Stimulated activated CD4-positive, alpha-beta T cell treated with anti-CD3 and anti-CD28 coated beads, Interleukin-15, amount 100 ng/mL, for 24 hours (primary cell): Measurements from ENCODE around the gene SLC5A4.
A peak's percentile ranks its signal among the peaks of the same experiment; 100 is the strongest.

ENCODE experiments used
- DNase-seq: peaks from one replicate; pipeline ENCODE4 v3.0.0-alpha.2; 2020

The SLC5A4 gene

GRCh38 chr22:32226326-32227104, 28.6 kb downstream of the SLC5A4 start:
- no peak for DNase-seq

DNA sequence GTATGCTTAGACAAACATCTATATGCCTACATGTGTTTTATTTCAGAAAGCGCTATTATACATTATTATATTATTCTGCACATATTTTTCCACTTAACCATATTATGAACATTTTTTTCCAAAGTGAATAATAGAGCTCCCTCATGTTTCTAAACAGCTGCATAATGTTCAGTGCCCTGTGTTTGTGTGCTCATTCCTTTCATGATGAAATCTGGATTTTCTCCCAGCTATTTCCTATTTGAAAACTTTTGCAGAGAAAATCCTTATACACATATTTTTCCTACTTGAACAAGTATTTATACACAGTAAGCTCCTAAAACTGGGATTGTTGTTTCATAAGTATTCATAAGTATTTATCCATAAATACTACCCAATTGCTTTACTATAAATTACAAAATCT, 32.2 kb downstream of the SLC5A4 start:
- no peak for DNase-seq

DNA sequence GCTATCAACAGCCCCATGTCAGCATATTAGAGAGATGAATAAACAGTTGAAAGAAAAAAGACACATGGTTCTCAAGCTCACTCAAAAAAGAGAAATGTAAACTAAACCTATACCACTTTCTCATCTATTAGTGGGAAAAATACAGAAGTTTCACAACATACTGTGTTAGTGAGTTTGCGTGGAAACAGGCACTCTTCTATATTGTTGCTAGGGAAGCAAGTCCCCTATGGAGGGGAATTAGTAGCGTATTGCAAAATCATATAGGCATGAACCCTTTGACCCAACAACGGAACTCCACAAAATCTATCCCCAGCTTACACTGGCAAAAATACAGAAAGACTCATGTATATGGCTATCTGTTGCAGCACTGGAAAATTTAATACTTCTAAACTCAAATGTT, 36.1 kb downstream of the SLC5A4 start:
- no peak for DNase-seq

GRCh38 chr22:32218470-32218869, 36.7 kb downstream of the SLC5A4 start:
- no peak for DNase-seq

- DNase-seq: no peak
Measured at GRCh38 chr22:32217465-32217864, 37.7 kb downstream of the SLC5A4 start.

GRCh38 chr22:32216911-32217310, 38.2 kb downstream of the SLC5A4 start:
- no peak for DNase-seq

- no peak for DNase-seq
Measured at GRCh38 chr22:32211011-32211410, 44.1 kb downstream of the SLC5A4 start.

GRCh38 chr22:32208681-32209080, 46.5 kb downstream of the SLC5A4 start:
- DNase-seq: no peak

GRCh38 chr22:32207971-32208480, 47.1 kb downstream of the SLC5A4 start:
- no peak for DNase-seq

GRCh38 chr22:32206774-32207758, 48.1 kb downstream of the SLC5A4 start:
- peak; percentile 56 for DNase-seq

- DNase-seq: no peak
Measured at GRCh38 chr22:32205974-32206773, 49.0 kb downstream of the SLC5A4 start.

DNA sequence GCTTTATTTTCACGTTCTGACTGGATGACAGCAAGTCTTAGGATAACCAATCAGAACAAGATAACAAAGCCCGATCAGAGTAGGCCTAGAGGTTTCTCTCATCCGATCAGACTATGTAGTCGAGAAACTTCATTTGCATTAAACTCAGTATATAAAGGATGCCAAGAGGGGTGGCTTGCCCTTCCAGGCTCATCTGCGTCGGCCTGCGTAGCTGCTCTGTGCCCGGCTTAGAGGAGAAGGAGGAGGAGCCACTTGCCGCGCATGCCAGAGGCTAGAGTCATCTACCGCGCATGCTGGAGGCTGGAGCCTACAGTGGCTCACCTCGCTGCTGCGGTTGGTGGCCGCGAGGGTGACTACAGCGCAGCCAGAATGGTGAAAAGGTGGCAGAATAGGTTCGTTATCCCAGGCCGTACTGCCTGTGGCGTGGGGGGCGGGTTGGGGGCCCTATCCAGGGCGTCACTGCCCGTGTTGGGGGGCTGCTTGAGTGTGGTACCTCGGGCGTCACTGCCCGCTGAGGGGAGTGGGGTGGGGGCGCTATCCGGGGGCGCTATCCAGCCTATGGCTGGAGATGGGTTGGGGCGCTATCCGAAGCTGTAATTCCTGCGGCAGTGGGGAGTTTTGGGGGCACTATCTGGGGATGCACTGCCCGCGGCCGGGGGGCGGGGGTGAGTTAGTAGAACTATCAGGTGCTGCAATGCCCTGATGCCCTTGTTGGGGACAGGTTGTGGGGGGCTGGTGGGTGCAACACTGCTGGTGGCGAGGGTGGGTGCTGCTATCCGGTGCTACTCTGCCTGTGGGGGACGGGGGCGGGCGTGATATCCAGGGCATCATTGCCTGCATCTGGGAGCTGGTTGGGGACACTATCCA, 50.1 kb downstream of the SLC5A4 start, which contains the start of gene RFPL2:
Gene RFPL2, minus strand, starts transcription at position 218 of the 867 bp plus-strand sequence. CDS start 2,622 bp downstream, outside the sequence.
- DNase-seq: peak; percentile 66

DNA sequence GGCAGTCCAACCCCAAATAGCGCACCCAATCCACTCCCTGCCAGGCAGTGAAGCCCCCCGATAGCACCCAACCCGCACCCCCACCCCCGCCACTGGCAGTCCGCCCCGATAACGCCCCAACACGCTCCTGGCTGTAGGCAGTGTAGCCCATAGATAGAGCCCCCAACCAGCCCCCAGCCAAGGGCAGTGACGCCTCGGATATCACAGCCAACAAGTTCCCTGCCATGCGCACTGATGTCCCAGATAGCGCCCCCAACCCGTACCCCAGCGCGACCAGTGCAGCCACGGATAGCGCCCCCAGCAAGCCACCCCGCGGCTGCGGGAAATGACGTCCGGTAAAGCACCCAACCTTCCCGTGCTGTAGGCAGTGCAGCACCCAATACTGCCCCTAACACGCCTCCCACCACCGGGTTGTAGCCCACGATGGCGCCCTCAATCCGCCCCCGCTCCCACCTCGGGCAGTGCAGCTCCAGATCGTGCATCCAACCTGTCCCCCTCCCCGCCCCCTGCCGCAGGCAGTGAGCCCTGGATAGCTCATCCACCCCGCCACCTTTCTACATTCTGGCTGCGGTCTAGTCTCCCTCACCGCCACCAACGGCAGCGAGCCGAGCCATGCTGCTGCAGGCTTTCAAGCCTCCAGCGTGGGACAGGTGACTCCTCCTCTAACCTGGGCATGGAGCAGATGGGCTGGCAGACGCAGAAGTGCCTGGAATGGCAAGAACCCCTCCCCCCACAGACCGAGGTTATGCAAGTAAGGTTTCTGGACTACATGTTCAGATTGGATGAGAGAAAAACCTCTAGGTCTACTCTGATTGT, 50.9 kb downstream of the SLC5A4 start:
- DNase-seq: peak; percentile 40

DNA sequence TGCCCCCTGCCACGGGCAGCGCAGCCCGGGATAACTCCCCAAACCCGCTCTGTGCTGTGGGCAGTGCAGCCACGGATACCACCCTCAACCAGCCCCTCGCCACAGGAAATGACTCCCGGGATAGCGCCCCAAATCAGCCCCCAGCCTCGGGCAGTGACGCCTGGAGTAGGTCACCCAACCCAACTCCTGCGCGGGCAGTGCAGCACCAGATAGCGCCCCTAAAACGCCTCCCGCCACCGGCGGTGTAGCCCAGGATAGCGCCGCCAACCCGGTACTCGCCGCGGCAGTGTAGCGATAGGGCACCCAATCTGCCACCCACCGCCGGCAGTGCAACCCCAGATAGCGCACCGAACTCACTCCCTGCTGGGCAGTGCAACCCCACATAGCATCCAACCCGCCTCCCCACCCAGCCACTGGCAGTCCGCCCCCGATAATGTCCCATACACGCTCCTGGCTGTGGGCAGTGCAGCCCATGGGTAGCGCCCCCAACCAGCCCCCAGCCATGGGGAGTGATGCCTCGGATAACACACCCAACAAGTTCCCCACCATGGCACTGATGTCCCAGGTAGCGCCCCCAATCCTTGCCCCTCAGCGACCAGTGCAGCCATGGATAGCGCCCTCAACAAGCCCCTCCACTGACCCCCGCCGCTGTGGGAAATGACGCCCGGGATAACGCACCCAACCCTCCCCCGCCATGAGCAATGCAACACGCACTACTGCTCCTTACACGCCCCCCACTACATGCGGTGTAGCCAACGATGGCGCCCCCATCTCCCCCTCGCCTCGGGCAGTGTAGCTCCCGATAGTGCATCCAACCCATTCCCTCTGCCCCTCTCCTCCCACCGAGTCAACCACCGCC, 51.7 kb downstream of the SLC5A4 start:
- peak; percentile 35 for DNase-seq

- peak; percentile 54 for DNase-seq
Measured at GRCh38 chr22:32202539-32203180, 52.5 kb downstream of the SLC5A4 start.

DNA sequence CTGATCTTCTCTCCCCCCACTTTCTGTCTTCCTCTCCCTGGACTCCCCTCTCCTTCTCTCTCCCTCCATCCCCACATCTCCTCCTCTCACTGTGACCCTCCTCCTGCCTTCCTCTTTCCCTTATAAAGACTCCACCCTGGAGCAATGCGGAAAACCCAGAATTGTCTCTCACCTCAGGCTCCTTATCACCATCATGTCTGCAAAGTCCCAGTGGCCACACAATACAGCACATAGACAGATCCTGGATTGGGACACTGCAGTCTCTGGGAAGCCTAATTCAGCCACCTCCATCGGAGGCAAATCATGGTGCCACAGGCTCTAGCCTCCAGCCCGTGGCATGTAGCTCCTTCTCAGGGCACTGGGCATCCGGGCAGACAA, 53.0 kb downstream of the SLC5A4 start:
- no peak for DNase-seq

DNA sequence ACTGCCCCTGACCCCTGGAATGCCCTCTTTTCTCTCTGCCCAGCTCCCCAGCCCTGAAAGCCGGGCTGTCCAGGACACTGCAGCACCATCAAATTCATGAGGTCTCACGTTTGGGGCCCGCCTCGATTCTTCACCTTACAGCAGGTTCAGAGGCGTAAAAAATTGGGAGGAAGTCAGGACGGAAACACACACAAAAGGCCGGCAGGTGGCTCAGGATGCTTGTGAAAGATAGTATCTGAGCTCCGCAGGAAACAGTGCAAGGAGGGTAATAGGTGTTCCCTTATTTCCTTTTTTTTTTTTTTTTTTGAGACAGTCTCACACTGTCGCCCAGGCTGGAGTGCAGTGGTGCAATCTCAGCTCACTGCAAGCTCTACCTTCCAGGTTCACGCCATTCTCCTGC, 54.4 kb downstream of the SLC5A4 start:
- DNase-seq: peak; percentile 15

GRCh38 chr22:32199961-32200360, 55.2 kb downstream of the SLC5A4 start:
- DNase-seq: no peak

GRCh38 chr22:32199341-32199740, 55.8 kb downstream of the SLC5A4 start:
- DNase-seq: no peak
